Measurements from ENCODE around the gene PAF1. TPM values are rescaled to one million over a fixed set of nuclear protein-coding genes. Genes with fewer than 3 reads are reported as not detected.
A peak's percentile ranks its signal among the peaks of the same experiment; 100 is the strongest.

Gene PAF1
- total RNA-seq, 1 donor from 2014 or later, result 15.6 TPM

DNA sequence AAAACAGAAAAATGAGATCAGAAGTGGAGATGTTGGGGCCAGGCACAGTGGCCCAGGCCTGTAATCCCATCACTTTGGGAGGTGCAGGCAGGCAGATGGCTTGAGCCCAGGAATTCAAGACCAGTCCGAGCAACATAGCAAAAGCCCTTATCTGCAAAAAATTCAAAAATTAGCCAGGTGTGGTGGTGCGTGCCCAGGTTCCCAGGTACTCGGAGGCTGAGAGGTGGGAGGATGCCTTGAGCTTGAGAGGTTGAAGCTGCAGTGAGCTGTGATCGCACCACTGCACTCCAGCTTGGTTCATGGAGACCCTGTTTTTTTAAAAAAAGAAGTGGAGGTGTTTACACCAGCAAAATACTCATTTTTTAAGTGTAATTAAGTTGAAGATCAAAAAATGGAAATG is 9.2 kb upstream of the PAF1 start:
- no peak overlapping the region for H3K27ac Mint-ChIP-seq
- no peak overlapping the region for H3K4me3 ChIP-seq
- DNase-seq (ENCODE audit: low spot score), result no peak
- peaks cover 9% of the 10 kb centered on the region for H4K20me1 ChIP-seq (ENCODE audit: low read depth)
- no peak overlapping the region for H3K9ac ChIP-seq
- peaks cover 31% of the 10 kb centered on the region for H3K4me1 Mint-ChIP-seq
- peaks cover 10% of the 10 kb centered on the region for H3K4me1 ChIP-seq
- peaks cover 58% of the 10 kb centered on the region for H3F3A ChIP-seq (ENCODE audit: low read depth)
- H3K4me2 ChIP-seq, result no peak overlapping the region
- TF ChIP-seq, protein P1, sequence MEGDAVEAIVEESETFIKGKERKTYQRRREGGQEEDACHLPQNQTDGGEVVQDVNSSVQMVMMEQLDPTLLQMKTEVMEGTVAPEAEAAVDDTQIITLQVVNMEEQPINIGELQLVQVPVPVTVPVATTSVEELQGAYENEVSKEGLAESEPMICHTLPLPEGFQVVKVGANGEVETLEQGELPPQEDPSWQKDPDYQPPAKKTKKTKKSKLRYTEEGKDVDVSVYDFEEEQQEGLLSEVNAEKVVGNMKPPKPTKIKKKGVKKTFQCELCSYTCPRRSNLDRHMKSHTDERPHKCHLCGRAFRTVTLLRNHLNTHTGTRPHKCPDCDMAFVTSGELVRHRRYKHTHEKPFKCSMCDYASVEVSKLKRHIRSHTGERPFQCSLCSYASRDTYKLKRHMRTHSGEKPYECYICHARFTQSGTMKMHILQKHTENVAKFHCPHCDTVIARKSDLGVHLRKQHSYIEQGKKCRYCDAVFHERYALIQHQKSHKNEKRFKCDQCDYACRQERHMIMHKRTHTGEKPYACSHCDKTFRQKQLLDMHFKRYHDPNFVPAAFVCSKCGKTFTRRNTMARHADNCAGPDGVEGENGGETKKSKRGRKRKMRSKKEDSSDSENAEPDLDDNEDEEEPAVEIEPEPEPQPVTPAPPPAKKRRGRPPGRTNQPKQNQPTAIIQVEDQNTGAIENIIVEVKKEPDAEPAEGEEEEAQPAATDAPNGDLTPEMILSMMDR (IDR thresholded peaks at IDR 0.05), result no peak
- H3K9me3 Mint-ChIP-seq, result no peaks in the 10 kb centered on the region
- H3K27me3 Mint-ChIP-seq (ENCODE audit: insufficient read depth, low read depth), result peaks cover 10% of the 10 kb centered on the region
- H3K36me3 Mint-ChIP-seq, result peaks cover 5% of the 10 kb centered on the region
- no peak overlapping the region for H2AFZ ChIP-seq (replicated peaks)
- no peaks in the 10 kb centered on the region for H3K36me3 ChIP-seq
- H3K27ac ChIP-seq, result no peak overlapping the region
- H3K27me3 ChIP-seq, result no peaks in the 10 kb centered on the region
- H3K9me3 ChIP-seq (ENCODE audit: low read depth), result no peaks in the 10 kb centered on the region
- H3K79me2 ChIP-seq (ENCODE audit: low read depth), result no peaks in the 10 kb centered on the region
- no peak overlapping the region for H3K4me3 Mint-ChIP-seq

DNA sequence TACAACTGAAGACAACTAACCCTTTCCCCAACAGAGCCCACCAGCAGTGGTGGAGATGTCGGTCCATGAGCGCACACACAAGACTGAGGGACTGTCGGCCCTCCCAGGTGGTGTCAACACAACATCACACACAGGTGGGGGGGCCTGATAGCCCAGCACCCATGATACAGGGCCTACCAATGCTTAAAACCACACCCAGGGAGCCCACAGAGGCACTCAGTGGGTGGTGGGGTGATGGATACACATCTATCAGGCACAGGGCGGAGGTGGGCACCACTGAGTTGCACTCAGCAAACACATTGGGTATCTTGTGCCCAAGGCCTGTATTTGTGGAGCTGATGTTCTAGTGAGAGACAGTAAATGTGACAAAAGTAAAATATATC is 8.8 kb upstream of the PAF1 start:
- Mint-ChIP-seq H3K27me3 (ENCODE audit: insufficient read depth, low read depth) (peaks cover 10% of the 10 kb centered on the region), H3K36me3 (peaks cover 7% of the 10 kb centered on the region), H3K27ac (no peak overlapping the region), H3K4me3 (peak overlapping the region; percentile 0), H3K4me1 (peaks cover 27% of the 10 kb centered on the region), H3K9me3 (no peaks in the 10 kb centered on the region)
- Histone ChIP-seq H3K9ac (no peak overlapping the region), H3K27ac (no peak overlapping the region), H3K9me3 (ENCODE audit: low read depth) (no peaks in the 10 kb centered on the region), H3K4me2 (no peak overlapping the region), H3K36me3 (no peaks in the 10 kb centered on the region), H3K4me1 (peaks cover 10% of the 10 kb centered on the region), H4K20me1 (ENCODE audit: low read depth) (peaks cover 9% of the 10 kb centered on the region), H3K4me3 (no peak overlapping the region), H3K27me3 (no peaks in the 10 kb centered on the region), H3K79me2 (ENCODE audit: low read depth) (no peaks in the 10 kb centered on the region), H3F3A (ENCODE audit: low read depth) (peaks cover 55% of the 10 kb centered on the region), H2AFZ (replicated peaks) (no peak overlapping the region)
- no peak for TF ChIP-seq EZH2phosphoT487 (IDR thresholded peaks at IDR 0.05)
- no peak for TF ChIP-seq EZH2 (IDR thresholded peaks at IDR 0.05)
- TF ChIP-seq, protein P1 (IDR thresholded peaks at IDR 0.05), result no peak
- DNase-seq (ENCODE audit: low spot score), result no peak

DNA sequence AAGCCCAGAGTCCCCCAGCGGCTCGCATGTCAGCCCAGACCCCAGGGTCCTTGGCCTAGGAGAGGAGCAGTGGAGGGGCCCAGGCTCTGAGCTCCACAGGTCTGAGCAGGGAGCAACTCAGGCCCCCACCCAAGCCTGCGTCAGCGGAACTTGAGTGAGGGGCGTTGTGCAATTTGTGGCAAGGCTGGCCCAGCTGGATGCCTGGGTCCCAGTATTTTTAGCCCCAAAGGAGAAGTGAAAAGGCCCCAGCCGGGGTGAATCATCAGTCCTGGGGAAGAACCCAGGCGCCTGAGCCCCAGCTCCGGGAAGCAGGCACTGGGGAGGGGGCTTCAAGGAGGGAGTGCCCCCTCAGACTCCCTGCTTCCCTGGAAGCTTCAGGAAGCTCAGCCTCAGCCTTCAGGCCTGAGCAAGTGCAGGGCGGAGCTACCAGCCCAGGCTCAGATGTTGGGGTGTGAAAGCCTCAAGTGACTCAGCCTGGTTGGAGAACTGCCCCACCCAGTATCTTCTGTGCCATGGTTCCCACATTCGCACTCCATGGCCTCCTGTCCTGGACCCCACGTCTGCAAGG is 7.5 kb upstream of the PAF1 start:
- H3K9me3 Mint-ChIP-seq, result no peaks in the 10 kb centered on the region
- no peak overlapping the region for H3K9ac ChIP-seq
- H3K27ac Mint-ChIP-seq, result peak overlapping the region; percentile 53
- H3K27ac ChIP-seq, result no peak overlapping the region
- no peak overlapping the region for H3K4me2 ChIP-seq
- DNase-seq (ENCODE audit: low spot score), result no peak
- peaks cover 9% of the 10 kb centered on the region for H4K20me1 ChIP-seq (ENCODE audit: low read depth)
- H3K4me3 Mint-ChIP-seq, result no peak overlapping the region
- peaks cover 13% of the 10 kb centered on the region for H3K36me3 Mint-ChIP-seq
- no peaks in the 10 kb centered on the region for H3K9me3 ChIP-seq (ENCODE audit: low read depth)
- H3K4me3 ChIP-seq, result no peak overlapping the region
- H3K27me3 Mint-ChIP-seq (ENCODE audit: insufficient read depth, low read depth), result peaks cover 6% of the 10 kb centered on the region
- peaks cover 45% of the 10 kb centered on the region for H3F3A ChIP-seq (ENCODE audit: low read depth)
- no peaks in the 10 kb centered on the region for H3K36me3 ChIP-seq
- no peaks in the 10 kb centered on the region for H3K27me3 ChIP-seq
- H2AFZ ChIP-seq (replicated peaks), result no peak overlapping the region
- peaks cover 24% of the 10 kb centered on the region for H3K4me1 Mint-ChIP-seq
- TF ChIP-seq EZH2 (IDR thresholded peaks at IDR 0.05) (no peak), EZH2phosphoT487 (IDR thresholded peaks at IDR 0.05) (no peak)
- TF ChIP-seq, protein P1 (IDR thresholded peaks at IDR 0.05), result no peak
- H3K4me1 ChIP-seq, result peaks cover 4% of the 10 kb centered on the region
- peaks cover 2% of the 10 kb centered on the region for H3K79me2 ChIP-seq (ENCODE audit: low read depth)

Data from neural progenitor cell (in vitro differentiated cells).